Naive thymus-derived CD8-positive, alpha-beta T cell (primary cell): ENCODE data around the gene POU2AF3. TPM values are rescaled to one million over a fixed set of nuclear protein-coding genes. Genes with fewer than 3 reads are reported as not detected.

ENCODE experiments used
- ATAC-seq, 2 donors: fragments of 150-1000 bp; cut with Tn5 transposase in 1 of 2; sonication (Bioruptor Pico), chemical (Tn5 transposase) in 1 of 2; 1 replicate in 1 of 2; 2 replicates in 1 of 2; pipeline ENCODE4 v1.10.0; 2021; ENCODE audit warnings: mild to moderate bottlenecking in 2 of 2, moderate library complexity in 2 of 2
- POLR2A ChIA-PET: fragments of 350-600 bp; sonication (Branson Sonifier 250); formaldehyde crosslinking; loops from one replicate; lab custom pipeline; 2021; ENCODE audit warnings: antibody characterized with exemption; lab: Charles Lee
- DNase-seq, 10 donors: peaks; one replicate each; pipeline versions ENCODE4 v3.0.0 to v3.0.0-alpha.2; 2020 to 2022
- H3K27ac Mint-ChIP-seq, 10 donors: one replicate each; pipeline ENCODE4 v1.8.0; 2020 to 2022; ENCODE audit warnings: mild to moderate bottlenecking in 10 of 10, mixed read lengths in 10 of 10, moderate library complexity in 4 of 10, inconsistent platforms in 1 of 10
- H3K27me3 Mint-ChIP-seq, 5 donors: one replicate each; pipeline ENCODE4 v1.8.0; 2021 to 2022; ENCODE audit warnings: mixed read lengths in 5 of 5
- H3K36me3 Mint-ChIP-seq, 3 donors: one replicate each; pipeline ENCODE4 v1.8.0; 2020 to 2022; ENCODE audit warnings: mixed read lengths in 3 of 3, mild to moderate bottlenecking in 2 of 3, inconsistent platforms in 1 of 3
- H3K4me1 Mint-ChIP-seq, 4 donors: one replicate each; pipeline ENCODE4 v1.8.0; 2021 to 2022; ENCODE audit warnings: mixed read lengths in 4 of 4
- H3K4me3 Mint-ChIP-seq, 10 donors: one replicate each; pipeline ENCODE4 v1.8.0; 2020 to 2022; ENCODE audit warnings: mild to moderate bottlenecking in 10 of 10, mixed read lengths in 10 of 10, moderate library complexity in 6 of 10, inconsistent platforms in 1 of 10
- H3K9me3 Mint-ChIP-seq, 9 donors: one replicate each; pipeline ENCODE4 v1.8.0; 2020 to 2022; ENCODE audit warnings: mixed read lengths in 9 of 9, mild to moderate bottlenecking in 3 of 9, inconsistent platforms in 1 of 9, moderate library complexity in 1 of 9
- microRNA-seq: library from miRNA; unstranded; fragments of <30 nt; microRNA quantifications from one replicate; pipeline ENCODE4 v1.2.0, GENCODE V29; 2022; ENCODE audit warnings: borderline microRNAs expressed
- polyA plus RNA-seq, 3 donors: library from polyadenylated mRNA; unstranded; fragments of 300-500 nt; fragmentation: Illumina TruSeq; gene quantifications; one replicate each; pipeline ENCODE4 v1.2.3, GENCODE V29; 2021
- total RNA-seq, 8 experiments: library from RNA in 2 of 8; stranded (reverse) in 2 of 8; gene quantifications; one replicate each; pipeline ENCODE4 v1.2.3 and lab custom pipeline; 2021 to 2026

POU2AF3 gene
- total and polyA plus RNA-seq, 5 experiments from 2014 or later = not detected

- POLR2A ChIA-PET = no interaction called here
- H3K9me3 Mint-ChIP-seq = no peaks in the 10 kb centered on the region
- no peaks in the 10 kb centered on the region for H3K27me3 Mint-ChIP-seq
- DNase-seq = no peak
- peaks cover 0 to 3% (median 1%) of the 10 kb centered on the region in 4 donors for H3K4me1 Mint-ChIP-seq
- H3K4me3 Mint-ChIP-seq = no peak overlapping the region
- H3K27ac Mint-ChIP-seq = peak overlapping the region in 4 of 10 donors; percentile 40 to 83 (median 61)
- no peak for ATAC-seq
- H3K36me3 Mint-ChIP-seq = no peaks in the 10 kb centered on the region
Measured at GRCh38 chr11:111352935-111353710, 54.8 kb downstream of the POU2AF3 start.

GRCh38 chr11:111353776-111354600, 55.6 kb downstream of the POU2AF3 start:
- H3K4me1 Mint-ChIP-seq = peaks cover 0 to 3% (median 1%) of the 10 kb centered on the region in 4 donors
- peak overlapping the region in 2 of 10 donors; percentile 41 to 83 for H3K27ac Mint-ChIP-seq
- H3K9me3 Mint-ChIP-seq = no peaks in the 10 kb centered on the region
- no peak overlapping the region for H3K4me3 Mint-ChIP-seq
- no peak for DNase-seq
- POLR2A ChIA-PET = no interaction called here
- no peak for ATAC-seq
- no peaks in the 10 kb centered on the region for H3K36me3 Mint-ChIP-seq
- H3K27me3 Mint-ChIP-seq = no peaks in the 10 kb centered on the region

GRCh38 chr11:111354601-111354891, 56.2 kb downstream of the POU2AF3 start:
- POLR2A ChIA-PET = no interaction called here
- Mint-ChIP-seq H3K9me3 (no peaks in the 10 kb centered on the region), H3K36me3 (no peaks in the 10 kb centered on the region), H3K27me3 (no peaks in the 10 kb centered on the region), H3K4me3 (no peak overlapping the region), H3K4me1 (peaks cover 0 to 3% (median 1%) of the 10 kb centered on the region in 4 donors), H3K27ac (no peak overlapping the region)
- no peak for ATAC-seq
- no peak for DNase-seq

- DNase-seq = no peak
- Mint-ChIP-seq H3K27ac (no peak overlapping the region), H3K27me3 (no peaks in the 10 kb centered on the region), H3K36me3 (no peaks in the 10 kb centered on the region), H3K9me3 (no peaks in the 10 kb centered on the region), H3K4me3 (no peak overlapping the region), H3K4me1 (peaks cover 0 to 4% (median 2%) of the 10 kb centered on the region in 4 donors)
- ATAC-seq = no peak
- POLR2A ChIA-PET = no interaction called here
Measured at GRCh38 chr11:111355101-111355500, 56.8 kb downstream of the POU2AF3 start.

GRCh38 chr11:111355956-111356659, 57.8 kb downstream of the POU2AF3 start:
- H3K27ac Mint-ChIP-seq = no peak overlapping the region
- ATAC-seq = no peak

GRCh38 chr11:111356660-111357048, 58.3 kb downstream of the POU2AF3 start:
- Mint-ChIP-seq H3K27ac (no peak overlapping the region), H3K27me3 (no peaks in the 10 kb centered on the region), H3K4me3 (no peak overlapping the region), H3K36me3 (no peaks in the 10 kb centered on the region), H3K9me3 (no peaks in the 10 kb centered on the region), H3K4me1 (peaks cover 2 to 5% (median 4%) of the 10 kb centered on the region in 4 donors)
- ATAC-seq (no peak), DNase-seq (no peak)
- POLR2A ChIA-PET = interaction anchor here (1.2 kb wide), 1 partner anchor 7 kb away, joined by 3 read pairs; no protein-coding TSS in a partner anchor

More at GRCh38 chr11:111355956-111356659, 57.8 kb downstream of the POU2AF3 start:
- Mint-ChIP-seq H3K9me3 (no peaks in the 10 kb centered on the region), H3K4me1 (peaks cover 0 to 4% (median 3%) of the 10 kb centered on the region in 4 donors), H3K36me3 (no peaks in the 10 kb centered on the region), H3K27me3 (no peaks in the 10 kb centered on the region), H3K4me3 (no peak overlapping the region)
- no peak for DNase-seq
- POLR2A ChIA-PET = interaction anchor here (1.2 kb wide), 1 partner anchor 8 kb away, joined by 3 read pairs; no protein-coding TSS in a partner anchor

- no peak overlapping the region for H3K4me3 Mint-ChIP-seq
- DNase-seq = no peak
- peaks cover 2 to 6% (median 5%) of the 10 kb centered on the region in 4 donors for H3K4me1 Mint-ChIP-seq
- no peaks in the 10 kb centered on the region for H3K27me3 Mint-ChIP-seq
- no peak for ATAC-seq
- H3K9me3 Mint-ChIP-seq = no peaks in the 10 kb centered on the region
- H3K27ac Mint-ChIP-seq = no peak overlapping the region
- POLR2A ChIA-PET = no interaction called here
- H3K36me3 Mint-ChIP-seq = no peaks in the 10 kb centered on the region
Measured at GRCh38 chr11:111357150-111358037, 59.0 kb downstream of the POU2AF3 start.

Small RNAs within 50 kb of the gene (microRNA-seq; reads per million reads assigned to microRNA genes)
- gene MIR4491 = not detected

Other genes starting within 250 kb of the POU2AF3 start
- gene POU2AF2, start 52.8 kb upstream of the POU2AF3 start, total RNA-seq = not detected
- gene POU2AF2, start 52.8 kb upstream of the POU2AF3 start, polyA plus RNA-seq = not detected
- gene POU2AF1, start 80.7 kb downstream of the POU2AF3 start, total RNA-seq = 1 to 10 TPM; 4.4 to 7.2 TPM
- gene POU2AF1, start 80.7 kb downstream of the POU2AF3 start, polyA plus RNA-seq = under 1 TPM; 0.12 to 0.41 (median 0.24) TPM
- gene BTG4, start 213.8 kb downstream of the POU2AF3 start, total RNA-seq = not detected
- gene BTG4, start 213.8 kb downstream of the POU2AF3 start, polyA plus RNA-seq = not detected
- gene HOATZ, start 216.2 kb downstream of the POU2AF3 start, total RNA-seq = not detected
- not detected for gene HOATZ, start 216.2 kb downstream of the POU2AF3 start, polyA plus RNA-seq
- 1 to 10 TPM; 1.2 to 1.4 TPM for gene LAYN, start 242.2 kb downstream of the POU2AF3 start, total RNA-seq
- gene LAYN, start 242.2 kb downstream of the POU2AF3 start, polyA plus RNA-seq = 1 to 10 TPM in 2 of 3 donors, under 1 TPM in 1; 0.45 to 1.6 (median 1.4) TPM